BJ (cell line): ENCODE results near the gene AP3D1. TPM values are rescaled to one million over a fixed set of nuclear protein-coding genes. Genes with fewer than 3 reads are reported as not detected.

Experiments used
- CTCF ChIA-PET: fragments of 350-600 bp; formaldehyde crosslinking; extraction: SDS; loops from one replicate; lab custom pipeline; 2021; ENCODE audit warnings: antibody characterized with exemption, inconsistent platforms; lab: Yijun Ruan, JAX
- POLR2A ChIA-PET: fragments of 300-600 bp; sonication (Branson Sonifier 250); formaldehyde crosslinking; extraction: SDS; loops from one replicate; lab custom pipeline; 2021; ENCODE audit warnings: antibody characterized with exemption; lab: Charles Lee
- DNase-seq: peaks from one replicate; pipeline ENCODE4 v3.0.0-alpha.2; 2011; ENCODE audit warnings: low read depth
- H3K27me3 ChIP-seq: 2 replicates; pipeline ENCODE4 v1.6.0; 2011; ENCODE audit warnings: low read length; ENCODE audit not compliant: control insufficient read depth, insufficient read depth
- H3K36me3 ChIP-seq: 2 replicates; pipeline ENCODE4 v1.5.1; 2011; ENCODE audit warnings: low read length; ENCODE audit not compliant: control insufficient read depth, insufficient read depth
- H3K4me3 ChIP-seq: 2 replicates; pipeline ENCODE4 v1.5.1; 2011; ENCODE audit warnings: low read depth, mild to moderate bottlenecking, control low read depth, low read length
- CTCF ChIP-seq: IDR thresholded peaks from 2 replicates; pipeline ENCODE4 v1.5.1; 2011; ENCODE audit warnings: low read depth, mild to moderate bottlenecking, control low read depth, inconsistent platforms, low read length, moderate library complexity; ENCODE audit not compliant: insufficient read depth
- polyA plus RNA-seq: library from polyadenylated mRNA; depleted of rRNA; stranded (reverse); fragments of >200 nt; gene quantifications from 2 replicates; pipeline ENCODE4 v1.2.3, GENCODE V29; 2011

Gene AP3D1
- polyA plus RNA-seq, 1 experiment, result 122 TPM

DNA sequence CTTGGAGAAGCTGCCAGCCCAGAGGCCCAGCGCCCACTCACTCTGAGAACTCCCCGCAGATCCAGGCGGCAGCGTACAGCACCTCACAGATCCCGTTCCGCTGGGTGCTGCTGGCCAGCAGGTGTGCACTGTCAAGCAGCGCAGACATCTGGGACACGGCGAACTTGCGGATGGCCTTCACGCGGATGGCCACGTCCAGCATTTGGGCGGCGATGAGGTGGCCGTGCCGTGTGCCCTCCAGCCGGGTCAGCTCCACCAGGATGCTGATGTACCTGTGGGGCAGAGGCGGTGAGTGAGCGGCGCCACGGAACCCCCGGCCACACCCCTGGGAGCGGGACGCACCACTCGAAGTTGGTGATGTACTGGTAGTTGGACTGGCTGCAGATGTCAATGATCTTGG lies 30.5 kb downstream of the AP3D1 start:
- peaks cover 69% of the 10 kb centered on the region for H3K36me3 ChIP-seq
- H3K27me3 ChIP-seq, result no peaks in the 10 kb centered on the region
- DNase-seq, result no peak
- ChIA-PET CTCF (no interaction called here), POLR2A (no interaction called here)
- H3K4me3 ChIP-seq, result no peak overlapping the region
- no peak for TF ChIP-seq CTCF

- Histone ChIP-seq H3K36me3 (peaks cover 76% of the 10 kb centered on the region), H3K4me3 (no peak overlapping the region), H3K27me3 (no peaks in the 10 kb centered on the region)
- DNase-seq, result no peak
- CTCF ChIA-PET, result no interaction called here
- no peak for TF ChIP-seq CTCF
- POLR2A ChIA-PET, result no interaction called here
Measured at GRCh38 chr19:2119921-2120785, 31.2 kb downstream of the AP3D1 start.

DNA sequence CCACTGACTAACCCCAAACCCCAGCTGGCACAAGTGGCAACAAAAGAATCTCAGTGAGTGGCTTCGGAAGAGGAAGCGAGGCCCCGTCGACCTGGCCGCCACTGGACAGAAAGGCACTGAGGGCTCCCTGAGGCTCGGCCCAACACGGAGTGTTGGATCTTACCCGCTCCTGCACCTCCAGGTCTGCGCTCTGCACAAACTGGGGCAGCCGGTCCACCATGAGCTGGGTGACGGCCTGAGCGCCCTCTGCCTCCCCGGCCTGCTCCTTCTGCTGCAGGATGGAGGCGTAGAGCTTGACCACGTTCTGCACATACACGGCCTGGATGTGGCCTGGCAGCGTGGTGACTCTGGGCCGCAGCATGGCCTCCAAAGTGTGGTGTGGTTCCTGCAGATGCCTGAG lies 32.9 kb downstream of the AP3D1 start:
- no peak for DNase-seq
- H3K36me3 ChIP-seq, result peaks cover 83% of the 10 kb centered on the region
- H3K4me3 ChIP-seq, result no peak overlapping the region
- H3K27me3 ChIP-seq, result no peaks in the 10 kb centered on the region
- TF ChIP-seq CTCF, result no peak
- CTCF ChIA-PET, result no interaction called here
- POLR2A ChIA-PET, result no interaction called here

- ChIA-PET POLR2A (no interaction called here), CTCF (no interaction called here)
- no peak for TF ChIP-seq CTCF
- peaks cover 81% of the 10 kb centered on the region for H3K36me3 ChIP-seq
- H3K4me3 ChIP-seq, result no peak overlapping the region
- DNase-seq, result no peak
- H3K27me3 ChIP-seq, result no peaks in the 10 kb centered on the region
Measured at GRCh38 chr19:2117215-2117960, 34.0 kb downstream of the AP3D1 start.

DNA sequence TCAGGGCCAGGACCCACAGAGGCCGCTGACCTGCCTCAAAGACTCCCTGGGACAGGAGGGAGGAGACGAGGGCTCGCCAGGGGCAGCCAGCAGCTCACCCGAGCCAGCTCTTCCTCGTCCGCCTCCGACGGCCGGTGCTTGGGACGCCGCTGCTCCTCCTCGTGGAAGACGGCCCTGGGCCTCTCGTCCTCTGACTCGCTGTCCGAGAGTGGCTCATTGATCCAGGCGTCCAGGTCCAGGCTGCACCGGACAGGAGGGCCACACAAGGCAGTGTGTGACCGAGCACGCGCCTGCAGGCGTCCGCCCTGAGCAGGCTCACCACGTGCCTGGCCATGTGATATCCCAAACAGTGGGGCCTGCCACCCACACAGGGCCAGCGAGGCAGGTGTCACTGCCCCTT lies 34.9 kb downstream of the AP3D1 start:
- no peak for DNase-seq
- TF ChIP-seq CTCF, result no peak
- CTCF ChIA-PET, result no interaction called here
- H3K36me3 ChIP-seq, result peaks cover 80% of the 10 kb centered on the region
- no peaks in the 10 kb centered on the region for H3K27me3 ChIP-seq
- no peak overlapping the region for H3K4me3 ChIP-seq
- POLR2A ChIA-PET, result no interaction called here
